ENCODE data around the gene PPP2R3B.

PPP2R3B gene

DNA sequence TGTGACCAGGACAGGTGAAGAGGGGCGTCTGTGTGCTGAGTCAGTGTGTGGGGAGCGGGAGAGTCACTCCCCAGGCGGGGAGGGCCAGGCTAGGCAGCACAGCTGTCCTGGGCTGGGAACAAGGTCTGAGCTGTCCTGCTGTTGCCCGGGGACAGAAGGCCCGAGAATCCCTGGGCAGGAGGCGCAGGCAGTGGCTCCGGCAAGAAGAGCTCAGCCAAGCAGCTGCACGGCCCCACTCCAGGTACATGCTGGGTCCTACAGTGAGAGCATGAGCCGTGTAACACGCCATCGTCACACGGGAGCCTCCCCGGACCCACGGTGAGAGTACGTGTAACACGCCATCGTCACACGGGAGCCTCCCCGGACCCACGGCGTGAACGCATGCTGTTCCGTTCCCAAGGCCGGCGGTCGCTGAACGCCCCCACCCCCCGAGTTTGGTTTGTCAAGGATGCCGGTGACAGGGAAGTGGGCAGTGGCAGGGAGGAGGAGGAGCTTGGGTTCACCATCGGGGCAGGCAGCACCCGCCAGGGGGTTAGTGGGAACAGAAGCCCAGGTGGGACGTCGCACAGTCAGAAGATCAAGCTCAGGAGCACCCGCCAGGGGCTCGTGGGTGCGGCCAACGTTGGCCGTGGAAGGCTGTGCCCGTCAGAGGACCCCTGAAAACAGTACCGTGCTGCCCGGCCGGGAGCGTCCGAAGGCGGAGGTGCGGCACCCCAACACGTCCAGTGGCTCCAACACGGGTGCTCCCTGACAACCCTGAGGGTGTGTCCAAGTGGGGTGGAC lies 15.6 kb downstream of the PPP2R3B start:
- DNase-seq (ENCODE audit: low read depth), result no peak

DNA sequence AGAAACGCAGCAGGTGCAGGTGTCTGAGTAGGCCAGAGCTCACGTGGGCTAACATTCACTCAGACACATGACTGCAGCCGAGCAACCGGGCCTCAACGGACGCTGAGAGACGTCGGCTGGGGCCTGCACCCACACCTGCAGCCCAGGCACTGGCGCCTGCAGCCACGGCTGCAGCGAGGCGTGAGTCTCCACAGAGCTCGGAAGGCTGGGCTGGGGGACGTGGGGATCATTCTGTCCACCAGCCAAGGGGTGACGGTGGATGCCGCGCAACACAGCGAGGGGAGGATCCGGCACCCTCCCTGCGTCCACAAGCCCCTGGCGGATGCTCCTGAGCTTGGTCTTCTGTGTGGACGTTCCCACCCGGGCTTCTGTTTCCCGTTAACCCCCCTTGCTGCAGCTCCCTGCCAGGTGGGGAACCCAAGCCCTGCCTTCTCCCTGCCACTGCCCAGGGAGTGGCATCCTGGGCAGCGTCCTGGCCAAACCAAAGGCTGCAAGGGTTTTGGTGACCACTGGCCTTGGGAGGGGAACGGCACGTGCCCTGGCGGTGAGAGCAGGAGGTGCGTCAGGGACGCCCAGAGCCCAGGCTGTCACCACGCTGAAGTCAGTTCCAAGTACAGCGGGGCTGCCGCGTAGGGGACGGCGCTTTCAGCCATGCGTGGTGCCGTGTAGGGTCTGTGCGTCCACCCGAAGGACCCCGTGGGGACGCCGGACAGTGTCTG lies 16.3 kb downstream of the PPP2R3B start:
- DNase-seq (ENCODE audit: low read depth), result no peak

DNA sequence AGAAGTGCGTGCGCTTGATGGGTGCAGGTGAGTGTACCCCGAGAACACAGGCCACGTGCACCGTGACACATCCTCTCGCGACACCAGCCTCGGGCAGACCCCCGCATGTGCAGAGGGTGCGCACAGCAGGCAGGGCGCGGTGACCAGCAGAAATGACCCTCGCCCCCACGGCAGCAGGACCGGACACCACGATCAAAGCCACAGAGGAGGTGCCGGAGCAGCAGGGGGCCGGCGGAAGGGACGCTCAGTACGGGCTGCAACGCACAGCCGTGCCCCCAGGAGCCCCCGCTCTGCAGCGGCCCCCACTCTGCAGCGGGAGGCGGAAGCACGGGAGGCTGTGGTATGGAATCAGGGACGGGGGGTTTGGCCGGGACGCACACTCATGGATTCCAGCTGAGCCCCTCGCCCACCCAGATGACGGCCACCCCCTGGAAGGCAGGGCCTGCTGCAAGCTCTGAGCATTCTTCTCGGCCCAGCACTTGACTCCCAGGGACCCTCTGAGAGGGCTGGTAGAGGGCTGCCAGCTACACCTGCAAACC lies 17.1 kb downstream of the PPP2R3B start:
- no peak for DNase-seq (ENCODE audit: low read depth)

DNA sequence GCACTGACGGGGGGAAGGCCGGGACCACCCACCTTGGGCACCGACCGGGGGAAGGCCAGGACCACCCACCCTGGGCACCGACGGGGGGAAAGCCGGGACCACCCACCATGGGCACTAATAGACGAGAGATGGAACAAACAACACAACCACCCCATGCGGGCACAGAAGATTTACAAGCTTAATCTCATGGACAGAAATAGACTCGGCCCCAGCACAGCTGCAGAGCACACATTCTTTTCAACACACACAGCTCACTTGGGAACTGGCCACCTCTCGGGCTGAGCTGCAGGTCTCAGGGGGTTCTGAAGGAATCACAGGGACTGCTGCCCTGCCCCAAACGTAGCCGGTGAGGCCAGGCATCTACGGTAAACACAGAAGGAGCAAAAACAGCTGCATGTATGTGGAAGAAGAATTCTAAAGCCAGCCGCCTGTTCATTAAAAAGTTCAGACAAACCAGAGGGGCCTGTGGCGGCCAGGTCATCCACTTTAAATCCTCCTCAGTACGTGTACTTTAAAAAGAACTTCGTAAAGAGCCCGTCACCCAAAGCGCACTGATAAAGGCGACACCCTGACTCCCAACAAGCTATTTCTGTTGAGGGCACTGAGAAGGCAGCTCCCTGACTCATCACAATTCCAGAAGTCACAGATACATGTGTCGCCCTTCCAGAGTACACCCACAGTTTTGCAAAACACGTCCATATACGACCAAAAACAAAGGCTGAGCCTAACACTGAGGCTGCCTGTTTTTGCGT lies 17.7 kb downstream of the PPP2R3B start:
- no peak for DNase-seq (ENCODE audit: low read depth)

DNA sequence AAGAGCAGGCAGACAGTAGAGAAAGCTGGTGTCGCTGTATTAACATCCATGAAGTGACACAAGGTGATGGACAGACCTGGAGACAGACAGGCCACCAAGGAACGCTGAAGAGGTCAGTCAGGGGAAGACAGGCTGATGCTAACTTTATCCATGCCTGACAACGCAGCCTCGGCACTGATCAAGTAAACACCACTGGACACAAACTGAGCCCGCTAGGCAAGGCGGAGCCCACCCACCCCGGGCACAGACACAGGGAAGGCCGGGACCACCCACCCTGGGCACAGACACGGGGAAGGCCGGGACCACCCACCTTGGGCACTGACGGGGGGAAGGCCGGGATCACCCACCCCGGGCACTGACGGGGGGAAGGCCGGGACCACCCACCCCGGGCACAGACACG lies 18.8 kb downstream of the PPP2R3B start:
- DNase-seq (ENCODE audit: low read depth), result no peak

DNA sequence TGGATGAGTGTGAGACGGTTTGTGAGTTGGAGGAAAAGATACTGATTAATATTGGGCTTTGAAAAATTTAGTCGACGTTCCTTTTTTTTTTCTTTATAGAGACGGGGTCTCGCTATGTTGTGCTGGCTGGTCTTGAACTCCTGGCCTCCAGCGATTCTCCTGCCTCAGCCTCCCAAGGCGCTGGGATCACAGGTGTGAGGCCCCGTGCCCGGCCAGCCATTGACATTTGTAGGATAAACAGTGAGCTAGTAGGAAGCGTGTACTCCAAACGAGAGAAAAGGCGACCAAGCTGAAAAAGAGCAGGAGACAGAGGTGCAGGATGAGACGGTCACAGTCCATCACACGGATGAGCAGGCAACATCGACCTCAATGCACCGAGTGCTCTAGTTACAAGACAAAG lies 19.4 kb downstream of the PPP2R3B start:
- DNase-seq (ENCODE audit: low read depth), result no peak

DNA sequence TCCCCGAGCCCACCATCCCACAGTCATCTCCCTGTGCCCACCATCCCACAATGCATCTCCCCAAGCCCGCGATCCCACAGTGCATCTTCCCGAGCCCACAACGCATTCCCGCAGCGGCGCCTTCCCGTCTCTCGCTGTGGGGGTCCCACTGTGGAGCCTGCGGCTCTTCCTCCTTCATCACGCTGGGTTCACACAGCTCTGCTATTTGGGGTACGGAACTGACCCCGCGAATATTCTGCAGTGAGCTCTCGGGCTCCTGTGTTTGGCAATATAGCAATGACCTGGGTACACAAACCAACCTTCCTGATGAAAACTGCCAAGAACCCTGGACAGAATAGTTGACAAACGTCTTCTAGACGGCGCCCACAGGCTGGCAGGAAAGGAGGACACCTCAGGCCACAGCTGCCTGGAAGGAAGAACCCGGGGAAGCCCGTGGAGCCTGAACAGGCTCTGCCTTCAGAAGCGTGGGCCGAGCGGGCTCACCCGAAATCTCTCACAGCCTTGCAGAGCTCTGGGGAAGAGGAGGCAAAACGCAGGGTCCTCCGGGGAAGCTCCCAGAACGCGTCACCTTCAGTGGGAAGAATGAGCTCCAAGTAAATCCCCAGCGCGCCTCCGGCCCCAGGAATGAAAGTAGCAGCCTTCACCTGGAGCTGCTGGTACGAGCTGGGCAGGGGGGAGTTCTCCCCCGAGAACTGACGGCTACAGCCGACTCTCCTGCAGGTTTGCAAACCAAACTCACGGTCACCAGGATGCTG lies 22.9 kb downstream of the PPP2R3B start:
- no peak for DNase-seq (ENCODE audit: low read depth)

DNA sequence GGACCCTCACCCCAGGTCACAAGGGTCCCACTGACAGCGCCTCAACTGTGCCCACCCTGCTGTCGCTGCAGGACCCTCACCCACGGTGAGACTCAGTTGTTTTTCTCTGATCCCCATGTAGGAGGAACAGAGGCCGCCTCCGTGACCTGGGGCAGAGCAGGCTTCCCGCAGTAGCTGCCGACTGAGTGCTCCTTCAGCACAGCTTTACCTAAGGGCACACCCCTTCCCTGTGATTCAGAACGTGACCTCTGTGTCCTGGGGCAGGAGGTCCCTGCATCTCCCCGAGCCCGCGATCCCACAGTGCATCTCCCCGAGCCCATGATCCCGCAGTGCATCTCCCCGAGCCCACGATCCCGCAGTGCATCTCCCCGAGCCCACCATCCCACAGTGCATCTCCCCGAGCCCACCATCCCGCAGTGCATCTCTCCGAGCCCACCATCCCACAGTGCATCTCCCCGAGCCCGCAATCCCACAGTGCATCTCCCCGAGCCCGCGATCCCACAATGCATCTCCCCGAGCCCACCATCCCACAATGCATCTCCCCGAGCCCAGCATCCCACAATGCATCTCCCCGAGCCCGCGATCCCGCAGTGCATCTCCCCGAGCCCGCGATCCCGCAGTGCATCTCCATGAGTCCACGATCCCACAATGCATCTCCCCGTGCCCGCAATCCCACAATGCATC lies 23.6 kb downstream of the PPP2R3B start:
- no peak for DNase-seq (ENCODE audit: low read depth)

DNA sequence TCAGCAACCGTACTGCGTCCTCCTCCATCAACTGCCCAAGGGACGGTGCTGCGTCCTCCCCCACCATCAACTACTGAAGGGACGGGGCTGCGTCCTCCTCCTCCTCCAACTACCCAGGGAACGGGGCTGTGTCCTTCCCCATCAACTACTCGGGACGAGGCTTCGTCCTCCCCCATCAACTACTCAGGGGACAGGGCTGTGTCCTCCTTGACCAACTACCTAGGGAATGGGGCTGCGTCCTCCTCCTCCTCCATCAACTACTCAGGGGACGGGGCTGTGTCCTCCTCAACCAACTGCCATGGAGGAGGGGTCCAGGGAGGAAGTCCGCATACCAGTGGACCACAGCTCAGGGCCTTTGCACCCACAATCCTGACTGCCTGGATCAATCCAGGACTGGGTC lies 24.4 kb downstream of the PPP2R3B start:
- no peak for DNase-seq (ENCODE audit: low read depth)

DNA sequence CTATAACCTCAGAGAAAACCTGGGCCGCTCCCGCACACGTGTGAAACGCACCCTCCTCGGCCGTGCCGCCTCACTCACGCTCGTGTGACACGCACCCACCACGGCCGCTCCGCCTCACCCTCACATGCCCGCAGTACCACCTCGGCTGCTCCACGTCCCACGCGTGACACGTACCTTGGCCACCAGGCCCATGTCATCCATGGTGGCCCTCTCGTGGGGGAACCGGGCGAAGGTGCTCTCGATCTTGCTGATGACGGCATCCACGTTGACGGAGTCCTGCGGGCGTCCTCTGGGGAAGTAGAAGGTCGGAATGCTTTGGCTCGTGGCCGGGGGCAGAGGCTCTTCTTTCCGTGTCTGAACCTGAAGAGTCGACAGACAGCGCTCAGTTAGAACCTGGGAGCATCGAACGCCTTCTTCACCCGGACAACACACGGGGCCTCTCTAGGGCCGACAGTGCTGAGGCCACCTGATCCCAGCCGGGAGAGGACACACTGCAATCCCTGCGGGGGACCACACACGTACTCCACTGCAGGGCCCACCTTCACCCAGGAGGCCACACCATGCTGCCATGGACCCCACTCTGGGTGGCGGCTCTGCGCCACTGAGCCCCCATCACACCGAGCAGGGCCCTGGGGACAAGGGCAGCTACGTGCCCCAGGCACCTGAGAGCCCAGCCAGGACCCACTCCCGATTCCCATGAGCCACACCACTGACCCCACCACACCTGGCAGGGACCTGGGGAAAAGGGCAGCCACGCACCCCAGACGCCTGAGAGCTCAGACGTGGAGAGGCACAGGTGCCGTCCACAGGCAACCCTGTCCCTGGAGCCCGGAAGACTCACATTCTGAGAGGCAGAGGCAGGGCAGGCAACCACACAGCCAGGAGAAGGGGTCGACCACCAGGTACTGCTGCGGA lies 25.2 kb downstream of the PPP2R3B start:
- no peak for DNase-seq (ENCODE audit: low read depth)

DNA sequence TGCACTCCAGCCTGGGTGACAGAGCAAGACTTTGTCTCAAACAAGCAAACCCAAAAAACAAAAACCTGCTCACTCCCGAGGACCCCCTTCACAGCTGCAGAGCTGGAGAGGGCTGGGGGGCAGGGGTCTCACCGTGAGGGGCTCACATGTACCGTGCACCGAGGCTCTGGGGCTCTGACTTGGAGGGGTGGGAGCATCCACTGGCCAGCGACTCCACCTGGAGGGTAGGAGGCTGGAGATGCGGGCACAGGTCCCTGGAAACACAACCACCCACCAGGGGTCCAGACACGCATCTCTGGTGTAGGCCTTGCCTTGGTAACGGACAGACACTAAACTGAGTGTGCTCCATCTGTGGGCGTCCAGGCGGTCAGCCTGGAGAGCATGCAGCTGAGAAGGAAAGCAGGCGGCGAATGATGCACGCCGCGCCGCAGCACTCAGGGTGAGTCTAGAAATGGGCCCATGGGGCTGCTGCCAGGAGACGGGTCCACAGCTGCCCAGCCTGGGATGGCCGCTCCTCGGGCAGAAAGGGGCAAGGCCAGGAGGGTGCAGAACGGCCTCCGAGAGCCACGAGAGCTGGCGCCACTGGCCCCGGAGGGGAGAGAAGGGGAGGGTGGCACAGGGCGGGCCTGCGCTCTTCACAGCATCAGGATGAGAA lies 26.1 kb downstream of the PPP2R3B start:
- no peak for DNase-seq (ENCODE audit: low read depth)

DNA sequence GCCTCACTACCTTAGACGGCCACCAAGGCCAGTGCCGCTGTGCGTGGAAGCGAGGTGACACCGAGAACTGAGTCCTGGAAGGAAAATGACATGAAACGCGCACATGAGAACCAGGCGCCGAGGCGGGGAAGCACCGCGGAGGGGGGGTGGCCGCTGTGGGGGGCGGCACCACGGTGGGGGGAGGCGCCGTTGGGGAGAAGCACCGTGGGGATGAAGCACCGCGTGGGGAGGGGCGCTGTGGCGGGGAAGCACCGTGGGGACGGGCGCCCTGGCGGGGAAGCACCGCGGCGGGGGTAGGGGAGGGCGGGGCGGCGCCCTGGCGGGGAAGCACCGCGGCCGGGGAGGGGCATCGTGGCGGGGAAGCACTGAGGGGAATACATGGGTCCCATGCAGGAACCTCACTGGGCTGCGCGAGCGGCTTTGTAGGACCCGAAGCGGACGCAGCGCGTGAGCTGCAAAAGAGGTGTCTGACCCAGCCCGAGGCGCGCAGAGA lies 28.0 kb downstream of the PPP2R3B start:
- no peak for DNase-seq (ENCODE audit: low read depth)

DNA sequence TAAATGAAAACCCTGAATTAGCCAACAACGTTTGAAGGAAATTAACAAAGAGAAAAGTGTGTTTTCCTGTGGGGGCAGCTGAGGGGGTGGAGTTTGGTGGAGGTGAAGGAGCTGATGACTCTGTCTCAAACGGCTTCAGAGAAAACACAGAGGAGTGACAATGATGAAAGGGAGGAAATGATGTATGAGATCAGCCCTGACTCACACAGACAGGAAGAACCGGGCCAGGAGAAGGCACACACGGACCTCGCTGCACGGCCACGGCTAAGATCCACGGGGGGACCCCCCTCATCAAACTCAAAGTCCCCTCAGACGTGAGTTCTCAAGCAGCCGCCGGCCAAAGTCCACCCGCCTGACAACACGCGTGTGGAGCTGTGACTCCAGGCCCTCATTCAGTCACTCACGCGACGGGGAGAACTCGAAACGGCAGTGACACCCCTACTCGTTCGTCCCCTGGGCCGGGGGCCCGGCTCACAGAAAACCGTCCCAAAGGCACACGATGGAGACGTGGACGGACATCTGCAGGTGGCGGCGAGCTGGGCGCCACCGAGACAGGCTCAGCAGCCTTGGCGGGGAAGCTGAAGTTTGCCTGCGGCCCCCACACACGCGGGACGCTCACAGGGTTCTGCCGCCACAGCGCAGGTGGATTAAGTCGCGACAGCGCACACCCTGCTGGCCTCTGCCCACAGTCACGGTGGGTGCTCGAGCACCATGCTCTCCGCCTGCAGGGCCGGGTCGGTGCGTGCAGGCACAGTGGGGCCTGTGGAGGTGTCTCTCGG lies 28.8 kb downstream of the PPP2R3B start:
- DNase-seq (ENCODE audit: low read depth), result peak; percentile 16

DNA sequence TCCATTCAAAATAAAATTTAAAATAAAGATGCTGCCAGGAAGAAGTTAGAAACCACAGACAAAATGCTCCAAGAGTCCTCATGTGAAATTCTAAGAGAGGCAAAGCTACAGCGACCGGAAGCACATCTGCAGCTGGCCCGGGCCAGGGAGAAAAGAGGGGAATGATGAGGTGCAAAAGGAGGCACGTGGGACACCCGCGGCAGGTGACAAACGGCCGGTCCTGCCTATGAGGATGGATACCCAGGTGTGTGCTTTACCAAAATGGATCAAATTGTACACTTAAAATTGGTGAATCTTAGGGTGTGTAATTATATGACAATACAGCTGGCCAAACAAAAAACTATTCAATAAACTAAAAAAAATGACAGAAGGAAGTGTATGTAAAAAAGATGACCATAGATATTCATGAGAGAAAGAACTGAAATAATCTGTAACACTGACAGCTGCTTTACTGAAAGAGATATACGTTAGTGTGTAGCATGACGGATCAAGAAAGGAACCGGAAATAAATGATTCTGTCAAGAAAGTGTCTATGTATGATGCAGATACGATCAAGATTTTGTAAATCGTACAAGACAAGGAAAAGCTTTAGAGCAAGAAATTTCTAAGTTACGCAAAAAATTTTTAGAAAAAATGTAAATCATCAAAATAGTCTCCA lies 29.5 kb downstream of the PPP2R3B start:
- DNase-seq (ENCODE audit: low read depth), result no peak

DNA sequence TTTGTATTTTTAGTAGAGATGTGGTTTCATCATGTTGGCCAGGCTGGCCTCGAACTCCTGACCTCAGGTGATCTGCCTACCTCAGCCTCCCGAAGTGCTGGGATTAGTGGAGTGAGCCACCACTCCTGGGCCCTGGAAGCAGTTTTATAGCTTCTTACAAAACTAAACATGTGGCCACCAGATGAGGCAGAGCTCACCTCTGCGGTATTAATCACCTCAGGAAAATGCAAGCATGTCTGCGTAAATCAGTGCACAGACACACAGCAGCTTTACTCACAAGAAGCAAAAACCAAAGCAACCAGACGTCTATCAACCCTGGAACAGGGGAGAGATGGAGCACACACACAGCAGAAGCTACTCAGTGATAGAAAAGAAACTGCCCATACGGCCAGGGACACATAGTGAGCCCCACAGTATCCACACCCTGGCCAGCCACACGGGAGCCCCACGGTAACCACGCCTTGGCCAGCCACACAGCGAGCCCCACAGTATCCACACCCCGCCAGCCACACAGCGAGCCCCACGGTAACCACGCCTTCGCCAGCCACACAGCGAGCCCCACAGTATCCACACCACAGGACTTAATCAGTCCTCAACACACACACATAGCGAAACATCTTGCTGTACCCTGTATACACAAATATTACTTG lies 30.2 kb downstream of the PPP2R3B start:
- DNase-seq (ENCODE audit: low read depth), result no peak

DNA sequence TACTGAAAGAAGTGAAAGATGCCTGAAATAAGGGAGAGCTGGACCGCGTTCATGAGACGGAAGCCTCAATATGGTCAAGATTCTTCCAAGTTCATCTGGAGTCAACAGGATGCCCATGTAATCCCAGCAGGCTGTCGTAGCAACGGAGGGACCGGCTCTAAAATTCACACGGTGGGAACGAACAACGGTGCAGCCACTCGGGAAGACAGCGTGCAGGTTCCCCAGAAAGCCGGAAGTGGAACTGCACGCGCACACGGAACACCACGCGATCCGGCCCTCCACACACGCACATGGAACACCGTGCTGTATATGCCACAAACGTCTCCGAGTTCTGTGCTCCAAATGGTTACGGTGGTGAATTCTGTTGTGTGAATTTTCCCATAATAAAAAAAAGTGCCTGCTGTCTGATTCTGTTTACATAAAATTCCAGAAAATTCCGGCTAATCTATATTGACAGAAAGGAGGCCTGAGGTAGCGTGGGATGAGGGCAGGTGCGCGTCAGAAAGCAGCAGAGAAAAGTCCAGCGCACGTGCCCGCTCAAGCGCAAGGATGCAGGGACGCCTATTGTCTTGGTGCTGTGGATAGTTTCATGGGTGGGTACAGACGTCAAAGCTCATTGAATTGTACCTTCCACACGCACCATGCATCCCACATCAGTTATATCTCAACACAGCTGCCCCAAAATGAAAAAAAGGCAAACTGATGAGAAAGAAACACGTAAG lies 31.2 kb downstream of the PPP2R3B start:
- DNase-seq (ENCODE audit: low read depth), result no peak
